GM21526 (cell line): ENCODE results near the gene LETMD1.
"Not testable (repeated sequence)": the region's sequence is repeated elsewhere in the genome, so short reads cannot be mapped to it uniquely, and the experiment has no call there.

Experiments used
- ATAC-seq: cut with Tn5 transposase; IDR thresholded peaks from one replicate; pipeline ENCODE4 v1.9.1; 2021; ENCODE audit warnings: moderate library complexity; ENCODE audit not compliant: unreplicated experiment, low FRiP score

Gene LETMD1

GRCh38 chr12:51047655-51048540 lies at the start of gene LETMD1:
TSS of gene LETMD1 (plus strand) at chr12:51048327. CDS start at chr12:51048357, 30 bp downstream.
- peak; percentile 88 for ATAC-seq

- ATAC-seq = no peak
Measured at GRCh38 chr12:50999093-50999492, 49.0 kb upstream of the LETMD1 start.

GRCh38 chr12:51000245-51000644 lies 47.9 kb upstream of the LETMD1 start:
- no peak for ATAC-seq

DNA sequence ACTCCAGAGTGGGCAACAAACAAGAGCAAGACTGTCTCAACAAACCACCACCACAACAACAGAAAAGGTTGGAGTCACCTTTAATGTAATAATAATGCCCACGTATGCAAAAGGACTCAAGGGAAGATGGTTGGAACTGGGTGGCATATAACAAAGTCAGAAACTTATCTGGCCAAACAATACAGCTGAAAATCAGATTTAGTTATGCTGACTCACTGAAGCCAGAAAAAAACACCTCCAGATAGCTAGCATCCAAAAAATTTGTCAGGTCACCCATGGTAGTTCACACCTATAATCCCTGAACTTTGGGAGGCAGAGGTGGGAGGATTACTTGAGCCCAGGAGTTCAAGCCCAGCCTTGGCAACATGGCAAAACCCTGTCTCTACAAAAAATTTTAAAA lies 46.3 kb upstream of the LETMD1 start:
- no peak for ATAC-seq

- ATAC-seq = no peak
Measured at GRCh38 chr12:51004504-51004903, 43.6 kb upstream of the LETMD1 start.

- ATAC-seq = no peak
Measured at GRCh38 chr12:51005030-51005429, 43.1 kb upstream of the LETMD1 start.

DNA sequence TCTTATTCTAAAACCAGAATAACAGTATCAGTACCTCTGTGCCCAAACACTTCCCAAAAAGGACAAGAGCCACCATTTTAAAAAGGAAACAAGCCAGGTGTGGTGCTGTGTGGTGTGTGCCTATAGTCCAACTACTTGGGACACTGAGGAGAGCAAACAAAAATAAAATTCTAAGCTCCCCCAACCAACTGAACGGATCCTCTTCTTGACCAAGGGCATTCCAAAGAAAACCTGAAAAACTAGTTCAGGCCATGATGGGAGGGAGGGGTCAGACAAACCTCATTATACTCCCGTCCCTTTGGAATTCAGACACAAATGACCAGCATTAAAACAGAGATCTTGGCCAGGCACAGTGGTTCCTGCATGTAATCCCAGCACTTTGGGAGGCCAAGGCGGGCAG lies 42.5 kb upstream of the LETMD1 start:
- ATAC-seq = no peak

GRCh38 chr12:51008329-51009055 lies 39.6 kb upstream of the LETMD1 start:
- no peak for ATAC-seq

DNA sequence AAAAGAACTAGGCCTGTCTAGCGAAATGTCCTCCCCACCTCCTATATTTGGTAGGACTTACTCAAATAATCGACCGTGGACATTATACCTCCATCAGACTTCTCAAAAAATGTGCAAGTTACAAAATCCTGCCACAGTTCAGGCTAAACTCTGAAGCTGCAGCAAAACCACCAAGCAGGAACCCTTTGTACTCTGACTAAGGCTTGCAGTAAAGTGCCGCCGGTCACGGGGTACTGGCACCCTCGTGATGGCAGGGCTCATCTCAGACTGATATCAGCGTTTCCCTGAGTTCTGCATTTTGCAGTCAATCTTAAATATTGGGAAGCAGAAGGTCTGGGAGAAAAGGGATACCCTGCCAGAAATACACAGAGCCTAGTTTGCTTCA lies 39.1 kb upstream of the LETMD1 start:
- no peak for ATAC-seq

- ATAC-seq = no peak
Measured at GRCh38 chr12:51011955-51012354, 36.2 kb upstream of the LETMD1 start.

DNA sequence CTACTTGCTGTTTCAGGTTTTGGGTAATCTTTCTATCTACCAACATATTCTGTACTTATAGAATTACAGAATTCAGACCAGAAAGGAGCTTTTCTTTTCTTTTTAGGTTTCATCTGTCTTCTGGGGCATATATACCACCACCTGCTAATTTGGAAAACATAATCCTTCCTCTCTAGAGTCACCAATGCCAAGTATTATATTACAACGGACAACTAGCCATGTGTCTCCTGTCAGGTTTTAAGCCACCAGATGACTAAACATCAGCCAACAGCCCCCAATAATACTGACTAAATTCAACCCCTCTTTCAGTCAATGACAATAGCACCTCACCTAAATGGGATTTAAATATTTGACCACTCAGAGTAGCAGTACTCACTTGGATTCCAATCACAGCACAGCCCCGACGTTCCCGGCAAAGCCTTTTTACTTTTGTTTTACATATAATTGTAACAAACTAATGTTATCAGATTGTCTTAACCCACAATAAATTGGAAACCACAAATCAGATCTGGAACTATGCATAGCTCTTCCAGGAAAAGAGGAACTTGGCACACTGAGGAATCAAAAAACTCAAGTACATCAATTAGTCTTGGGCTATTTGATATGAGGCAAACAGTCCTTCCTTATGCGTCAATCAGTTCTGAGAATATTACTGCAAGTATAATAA lies 35.4 kb upstream of the LETMD1 start:
- ATAC-seq = no peak

- ATAC-seq = no peak
Measured at GRCh38 chr12:51013441-51013840, 34.7 kb upstream of the LETMD1 start.

DNA sequence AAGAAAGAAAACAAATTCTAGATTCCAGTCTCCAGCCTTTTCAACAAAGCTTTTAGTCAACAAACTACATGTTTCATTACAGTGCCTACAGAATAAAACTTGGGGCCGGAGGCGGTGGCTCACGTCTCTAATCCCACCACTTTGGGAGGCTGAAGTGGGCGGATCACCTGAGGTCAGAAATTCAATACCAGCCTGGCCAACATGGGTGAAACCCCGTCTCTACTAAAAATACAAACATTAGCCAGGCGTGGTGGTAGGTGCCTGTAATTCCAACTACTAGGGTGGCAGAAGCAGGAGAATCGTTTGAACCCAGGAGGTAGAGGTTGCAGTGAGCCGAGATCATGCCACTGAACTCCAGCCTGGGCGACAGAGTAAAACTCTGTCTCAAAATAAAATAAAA lies 33.7 kb upstream of the LETMD1 start:
- ATAC-seq = not testable (repeated sequence)

GRCh38 chr12:51017452-51017851 lies 30.7 kb upstream of the LETMD1 start:
- ATAC-seq = no peak

DNA sequence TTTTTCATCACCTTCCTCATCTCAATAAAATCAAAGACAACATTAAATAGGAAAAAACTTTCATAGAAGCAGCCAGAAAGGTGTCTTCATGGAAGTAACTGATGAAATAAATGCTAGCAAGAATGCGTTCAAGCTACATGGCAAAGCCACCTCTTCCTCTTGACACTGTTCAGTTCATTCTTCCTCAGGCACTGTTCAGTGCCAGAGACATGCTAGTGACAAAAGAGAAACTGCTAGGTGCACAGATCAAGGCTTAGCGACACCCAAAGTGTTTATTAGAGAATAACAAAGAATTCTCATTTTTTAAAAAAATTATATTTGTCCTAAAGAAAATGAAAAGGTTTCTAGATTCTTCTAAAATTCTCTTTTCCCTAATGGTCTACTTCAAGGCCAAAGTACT lies 29.2 kb upstream of the LETMD1 start:
- no peak for ATAC-seq

- no peak for ATAC-seq
Measured at GRCh38 chr12:51019927-51020326, 28.2 kb upstream of the LETMD1 start.

- no peak for ATAC-seq
Measured at GRCh38 chr12:51020448-51021182, 27.5 kb upstream of the LETMD1 start.

DNA sequence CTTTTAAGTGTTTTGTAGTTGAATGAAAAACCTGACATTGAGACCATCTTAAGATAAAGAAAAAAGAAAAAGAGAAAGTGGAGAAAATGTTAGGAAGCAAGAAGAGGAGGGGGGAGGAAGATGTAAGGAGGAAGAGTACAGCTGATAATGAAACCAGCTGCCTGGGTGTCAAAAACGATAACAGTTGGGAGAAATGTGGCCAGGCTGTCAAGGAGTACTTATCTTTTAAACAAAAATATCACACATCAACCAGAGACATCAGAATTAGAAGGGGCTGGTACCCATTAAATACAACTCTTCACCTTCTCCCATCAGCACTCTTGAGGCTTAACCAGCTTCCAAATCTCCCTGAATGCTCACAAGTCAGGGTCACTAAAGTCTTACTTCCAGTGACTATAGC lies 26.4 kb upstream of the LETMD1 start:
- no peak for ATAC-seq

- no peak for ATAC-seq
Measured at GRCh38 chr12:51023625-51024382, 24.3 kb upstream of the LETMD1 start.

- no peak for ATAC-seq
Measured at GRCh38 chr12:51025338-51025835, 22.7 kb upstream of the LETMD1 start.
